ENCODE results near the gene COG5.

The COG5 gene

DNA sequence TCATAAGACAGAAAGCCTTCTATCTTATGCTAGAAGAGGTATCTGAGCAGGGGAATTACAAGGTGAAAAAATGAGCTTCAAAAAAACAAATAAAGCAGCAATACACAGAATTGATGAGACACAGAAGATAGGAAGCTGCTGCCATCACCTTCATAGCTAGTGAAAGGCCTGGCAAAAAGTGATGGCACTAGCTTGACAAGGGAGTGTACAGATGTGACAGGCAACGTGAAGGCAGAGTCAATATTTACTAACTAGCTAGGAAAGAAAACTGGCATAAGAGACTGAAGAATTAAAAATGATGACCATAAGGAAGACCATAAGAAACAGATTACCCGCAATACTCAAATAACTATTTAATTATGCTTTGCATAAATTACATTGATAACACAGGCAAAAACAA, 84.4 kb downstream of the COG5 start:
- ATAC-seq: no peak
- TF ChIP-seq ZFP3 (CRISPR knock-in tag; IDR thresholded peaks at IDR 0.05) (no peak), ZNF8 (CRISPR knock-in tag; IDR thresholded peaks at IDR 0.05) (no peak), ISL1 (CRISPR knock-in tag; IDR thresholded peaks at IDR 0.05) (no peak), ARNTL (CRISPR knock-in tag; IDR thresholded peaks at IDR 0.05; ENCODE audit: borderline replicate concordance, low read depth) (no peak), BACH2 (CRISPR knock-in tag; IDR thresholded peaks at IDR 0.05; ENCODE audit: borderline replicate concordance) (no peak)
- TF ChIP-seq, protein P1, sequence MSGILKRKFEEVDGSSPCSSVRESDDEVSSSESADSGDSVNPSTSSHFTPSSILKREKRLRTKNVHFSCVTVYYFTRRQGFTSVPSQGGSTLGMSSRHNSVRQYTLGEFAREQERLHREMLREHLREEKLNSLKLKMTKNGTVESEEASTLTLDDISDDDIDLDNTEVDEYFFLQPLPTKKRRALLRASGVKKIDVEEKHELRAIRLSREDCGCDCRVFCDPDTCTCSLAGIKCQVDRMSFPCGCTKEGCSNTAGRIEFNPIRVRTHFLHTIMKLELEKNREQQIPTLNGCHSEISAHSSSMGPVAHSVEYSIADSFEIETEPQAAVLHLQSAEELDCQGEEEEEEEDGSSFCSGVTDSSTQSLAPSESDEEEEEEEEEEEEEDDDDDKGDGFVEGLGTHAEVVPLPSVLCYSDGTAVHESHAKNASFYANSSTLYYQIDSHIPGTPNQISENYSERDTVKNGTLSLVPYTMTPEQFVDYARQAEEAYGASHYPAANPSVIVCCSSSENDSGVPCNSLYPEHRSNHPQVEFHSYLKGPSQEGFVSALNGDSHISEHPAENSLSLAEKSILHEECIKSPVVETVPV (CRISPR knock-in tag; IDR thresholded peaks at IDR 0.05): no peak

DNA sequence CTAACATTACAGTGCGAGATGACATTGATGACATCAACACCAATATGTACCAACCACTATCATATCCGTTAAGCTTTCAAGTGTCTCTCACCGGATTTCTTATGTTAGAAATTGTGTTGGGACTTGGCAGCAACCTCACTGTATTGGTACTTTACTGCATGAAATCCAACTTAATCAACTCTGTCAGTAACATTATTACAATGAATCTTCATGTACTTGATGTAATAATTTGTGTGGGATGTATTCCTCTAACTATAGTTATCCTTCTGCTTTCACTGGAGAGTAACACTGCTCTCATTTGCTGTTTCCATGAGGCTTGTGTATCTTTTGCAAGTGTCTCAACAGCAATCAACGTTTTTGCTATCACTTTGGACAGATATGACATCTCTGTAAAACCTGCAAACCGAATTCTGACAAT, 89.6 kb downstream of the COG5 start:
- ATAC-seq: no peak; the same call in 2 of the 3 replicates
- TF ChIP-seq ARNTL (CRISPR knock-in tag; IDR thresholded peaks at IDR 0.05; ENCODE audit: borderline replicate concordance, low read depth): no peak
- TF ChIP-seq, protein P2, sequence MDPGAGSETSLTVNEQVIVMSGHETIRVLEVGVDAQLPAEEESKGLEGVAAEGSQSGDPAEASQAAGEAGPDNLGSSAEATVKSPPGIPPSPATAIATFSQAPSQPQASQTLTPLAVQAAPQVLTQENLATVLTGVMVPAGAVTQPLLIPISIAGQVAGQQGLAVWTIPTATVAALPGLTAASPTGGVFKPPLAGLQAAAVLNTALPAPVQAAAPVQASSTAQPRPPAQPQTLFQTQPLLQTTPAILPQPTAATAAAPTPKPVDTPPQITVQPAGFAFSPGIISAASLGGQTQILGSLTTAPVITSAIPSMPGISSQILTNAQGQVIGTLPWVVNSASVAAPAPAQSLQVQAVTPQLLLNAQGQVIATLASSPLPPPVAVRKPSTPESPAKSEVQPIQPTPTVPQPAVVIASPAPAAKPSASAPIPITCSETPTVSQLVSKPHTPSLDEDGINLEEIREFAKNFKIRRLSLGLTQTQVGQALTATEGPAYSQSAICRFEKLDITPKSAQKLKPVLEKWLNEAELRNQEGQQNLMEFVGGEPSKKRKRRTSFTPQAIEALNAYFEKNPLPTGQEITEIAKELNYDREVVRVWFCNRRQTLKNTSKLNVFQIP (CRISPR knock-in tag; IDR thresholded peaks at IDR 0.05; ENCODE audit: borderline replicate concordance, low read depth): no peak

DNA sequence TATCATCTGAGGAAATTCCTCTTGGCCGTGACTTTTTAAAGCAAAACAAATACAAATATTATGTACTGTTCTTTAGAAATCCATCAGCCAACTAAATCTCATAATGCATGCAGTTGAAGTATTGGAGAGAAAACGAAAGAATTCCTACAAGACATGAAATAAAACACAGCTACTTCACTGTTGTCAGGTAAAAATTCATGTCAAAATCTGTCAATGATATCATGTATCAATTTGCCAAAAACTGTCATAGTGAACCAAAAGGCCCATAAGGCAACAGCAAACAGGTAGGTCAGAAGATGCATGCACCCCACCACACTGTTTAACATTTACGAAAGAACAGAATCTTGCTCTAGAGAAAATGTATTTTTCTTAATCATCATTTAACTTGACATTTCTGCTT, 91.6 kb downstream of the COG5 start:
- peak; percentile 26 for ATAC-seq
- TF ChIP-seq BACH2 (CRISPR knock-in tag; IDR thresholded peaks at IDR 0.05; ENCODE audit: borderline replicate concordance): no peak
- TF ChIP-seq, protein P3, sequence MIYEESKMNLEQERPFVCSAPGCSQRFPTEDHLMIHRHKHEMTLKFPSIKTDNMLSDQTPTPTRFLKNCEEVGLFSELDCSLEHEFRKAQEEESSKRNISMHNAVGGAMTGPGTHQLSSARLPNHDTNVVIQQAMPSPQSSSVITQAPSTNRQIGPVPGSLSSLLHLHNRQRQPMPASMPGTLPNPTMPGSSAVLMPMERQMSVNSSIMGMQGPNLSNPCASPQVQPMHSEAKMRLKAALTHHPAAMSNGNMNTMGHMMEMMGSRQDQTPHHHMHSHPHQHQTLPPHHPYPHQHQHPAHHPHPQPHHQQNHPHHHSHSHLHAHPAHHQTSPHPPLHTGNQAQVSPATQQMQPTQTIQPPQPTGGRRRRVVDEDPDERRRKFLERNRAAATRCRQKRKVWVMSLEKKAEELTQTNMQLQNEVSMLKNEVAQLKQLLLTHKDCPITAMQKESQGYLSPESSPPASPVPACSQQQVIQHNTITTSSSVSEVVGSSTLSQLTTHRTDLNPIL (CRISPR knock-in tag; IDR thresholded peaks at IDR 0.05; ENCODE audit: low read depth): peak; percentile 20; the same call in 1 of the 2 replicates

DNA sequence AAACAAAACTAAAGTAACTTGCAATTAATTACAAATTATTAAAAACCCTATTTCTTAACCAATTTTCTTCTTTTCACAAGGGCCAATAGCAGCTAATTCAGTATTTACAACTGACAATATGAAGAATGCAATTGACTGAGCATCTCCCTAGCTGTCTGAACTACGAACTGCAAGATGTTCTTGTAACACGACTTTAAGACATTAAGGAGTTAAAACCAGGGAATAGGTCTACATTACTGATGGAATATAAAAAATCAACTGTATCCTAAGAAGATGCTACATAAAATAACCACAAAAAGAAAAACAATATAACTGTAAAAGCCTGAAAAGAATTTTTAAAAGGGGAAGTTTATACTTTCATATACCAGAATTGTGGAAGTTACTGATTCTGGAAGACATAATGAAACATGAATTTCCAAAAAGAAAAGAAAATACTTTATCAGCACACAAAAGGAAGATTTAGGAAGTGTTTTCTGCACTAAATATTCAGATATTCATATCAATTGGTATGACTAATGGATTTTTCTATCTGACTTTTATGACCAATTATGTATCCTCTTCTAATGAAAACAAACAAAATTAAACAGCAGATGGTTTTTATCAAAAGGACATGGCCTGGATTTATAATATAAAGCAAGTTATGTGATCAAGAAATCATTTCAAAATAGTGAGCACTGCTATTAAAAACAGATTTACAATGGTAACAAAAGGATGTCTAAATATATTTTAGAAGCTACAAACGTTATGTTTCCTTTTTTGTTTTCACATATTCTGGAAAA, 92.2 kb downstream of the COG5 start:
- no peak for TF ChIP-seq OSR1 (CRISPR knock-in tag; IDR thresholded peaks at IDR 0.05)
- TF ChIP-seq, protein P4, sequence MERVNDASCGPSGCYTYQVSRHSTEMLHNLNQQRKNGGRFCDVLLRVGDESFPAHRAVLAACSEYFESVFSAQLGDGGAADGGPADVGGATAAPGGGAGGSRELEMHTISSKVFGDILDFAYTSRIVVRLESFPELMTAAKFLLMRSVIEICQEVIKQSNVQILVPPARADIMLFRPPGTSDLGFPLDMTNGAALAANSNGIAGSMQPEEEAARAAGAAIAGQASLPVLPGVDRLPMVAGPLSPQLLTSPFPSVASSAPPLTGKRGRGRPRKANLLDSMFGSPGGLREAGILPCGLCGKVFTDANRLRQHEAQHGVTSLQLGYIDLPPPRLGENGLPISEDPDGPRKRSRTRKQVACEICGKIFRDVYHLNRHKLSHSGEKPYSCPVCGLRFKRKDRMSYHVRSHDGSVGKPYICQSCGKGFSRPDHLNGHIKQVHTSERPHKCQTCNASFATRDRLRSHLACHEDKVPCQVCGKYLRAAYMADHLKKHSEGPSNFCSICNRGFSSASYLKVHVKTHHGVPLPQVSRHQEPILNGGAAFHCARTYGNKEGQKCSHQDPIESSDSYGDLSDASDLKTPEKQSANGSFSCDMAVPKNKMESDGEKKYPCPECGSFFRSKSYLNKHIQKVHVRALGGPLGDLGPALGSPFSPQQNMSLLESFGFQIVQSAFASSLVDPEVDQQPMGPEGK (CRISPR knock-in tag; IDR thresholded peaks at IDR 0.05; ENCODE audit: borderline replicate concordance): no peak
- TF ChIP-seq, protein P5, sequence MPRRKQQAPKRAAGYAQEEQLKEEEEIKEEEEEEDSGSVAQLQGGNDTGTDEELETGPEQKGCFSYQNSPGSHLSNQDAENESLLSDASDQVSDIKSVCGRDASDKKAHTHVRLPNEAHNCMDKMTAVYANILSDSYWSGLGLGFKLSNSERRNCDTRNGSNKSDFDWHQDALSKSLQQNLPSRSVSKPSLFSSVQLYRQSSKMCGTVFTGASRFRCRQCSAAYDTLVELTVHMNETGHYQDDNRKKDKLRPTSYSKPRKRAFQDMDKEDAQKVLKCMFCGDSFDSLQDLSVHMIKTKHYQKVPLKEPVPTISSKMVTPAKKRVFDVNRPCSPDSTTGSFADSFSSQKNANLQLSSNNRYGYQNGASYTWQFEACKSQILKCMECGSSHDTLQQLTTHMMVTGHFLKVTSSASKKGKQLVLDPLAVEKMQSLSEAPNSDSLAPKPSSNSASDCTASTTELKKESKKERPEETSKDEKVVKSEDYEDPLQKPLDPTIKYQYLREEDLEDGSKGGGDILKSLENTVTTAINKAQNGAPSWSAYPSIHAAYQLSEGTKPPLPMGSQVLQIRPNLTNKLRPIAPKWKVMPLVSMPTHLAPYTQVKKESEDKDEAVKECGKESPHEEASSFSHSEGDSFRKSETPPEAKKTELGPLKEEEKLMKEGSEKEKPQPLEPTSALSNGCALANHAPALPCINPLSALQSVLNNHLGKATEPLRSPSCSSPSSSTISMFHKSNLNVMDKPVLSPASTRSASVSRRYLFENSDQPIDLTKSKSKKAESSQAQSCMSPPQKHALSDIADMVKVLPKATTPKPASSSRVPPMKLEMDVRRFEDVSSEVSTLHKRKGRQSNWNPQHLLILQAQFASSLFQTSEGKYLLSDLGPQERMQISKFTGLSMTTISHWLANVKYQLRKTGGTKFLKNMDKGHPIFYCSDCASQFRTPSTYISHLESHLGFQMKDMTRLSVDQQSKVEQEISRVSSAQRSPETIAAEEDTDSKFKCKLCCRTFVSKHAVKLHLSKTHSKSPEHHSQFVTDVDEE (CRISPR knock-in tag; IDR thresholded peaks at IDR 0.05): peak; percentile 80
- TF ChIP-seq ISL1 (CRISPR knock-in tag; IDR thresholded peaks at IDR 0.05): peak; percentile 84
- TF ChIP-seq ZNF8 (CRISPR knock-in tag; IDR thresholded peaks at IDR 0.05): no peak
- no peak for TF ChIP-seq PPARA (CRISPR knock-in tag; IDR thresholded peaks at IDR 0.05; ENCODE audit: borderline replicate concordance)
- TF ChIP-seq TCF4 (CRISPR knock-in tag; IDR thresholded peaks at IDR 0.05; ENCODE audit: borderline replicate concordance): peak; percentile 90
- ATAC-seq: peak; percentile 57

DNA sequence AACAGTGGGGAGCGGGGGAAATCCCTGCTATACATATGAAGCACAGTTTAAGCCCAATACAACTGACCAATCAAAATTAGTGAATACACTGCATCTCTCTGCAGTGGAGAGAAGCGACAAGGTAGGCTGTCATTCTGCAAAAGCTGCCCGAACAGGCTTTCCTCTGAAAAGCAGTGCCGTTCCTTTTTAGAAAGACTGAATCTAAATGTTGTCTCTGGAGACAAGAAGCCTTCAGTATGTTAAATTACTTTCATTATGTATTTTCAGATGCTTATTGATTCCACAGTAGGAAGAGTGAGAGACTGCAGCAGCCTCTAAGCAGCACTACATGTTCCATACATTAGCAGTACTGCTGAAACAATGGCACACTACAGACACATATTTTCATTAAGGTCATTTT, 93.8 kb downstream of the COG5 start, which contains the start of gene GPR22:
TSS of gene GPR22 (plus strand) at position 129 of the 400 bp plus-strand sequence. CDS start 4,004 bp downstream, outside the sequence.
- peak; percentile 68 for ATAC-seq
- TF ChIP-seq, protein P2 (CRISPR knock-in tag; IDR thresholded peaks at IDR 0.05; ENCODE audit: borderline replicate concordance, low read depth): no peak
- TF ChIP-seq, protein P4 (CRISPR knock-in tag; IDR thresholded peaks at IDR 0.05; ENCODE audit: borderline replicate concordance): no peak
- TF ChIP-seq PPARA (CRISPR knock-in tag; IDR thresholded peaks at IDR 0.05; ENCODE audit: borderline replicate concordance) (no peak), TCF4 (CRISPR knock-in tag; IDR thresholded peaks at IDR 0.05; ENCODE audit: borderline replicate concordance) (no peak), ARNTL (CRISPR knock-in tag; IDR thresholded peaks at IDR 0.05; ENCODE audit: borderline replicate concordance, low read depth) (no peak)
- TF ChIP-seq, protein P1 (CRISPR knock-in tag; IDR thresholded peaks at IDR 0.05): no peak
